HepG2 (cell line): ENCODE results near the gene NFE2L1. TPM values are rescaled to one million over a fixed set of nuclear protein-coding genes. Genes with fewer than 3 reads are reported as not detected.

ENCODE experiments used
- ASH2L ChIP-seq: fragments of 300-600, 200-600 bp; sonication (generic); IDR thresholded peaks from 2 replicates; pipeline ENCODE4 v1.7.0; 2017; ENCODE audit warnings: low read depth, mild to moderate bottlenecking, moderate library complexity, mixed read lengths, low read length; ENCODE audit not compliant: insufficient read length
- HNRNPL ChIP-seq: fragments of 200-400 bp; formaldehyde crosslinking; IDR thresholded peaks from 2 replicates; pipeline ENCODE4 v1.6.1; 2017; ENCODE audit warnings: mild to moderate bottlenecking, low read depth, low read length
- JARID2 ChIP-seq: sonication (generic); formaldehyde crosslinking; IDR thresholded peaks from 2 replicates; pipeline ENCODE4 v1.8.1; 2023; ENCODE audit warnings: missing genetic modification reagents, inconsistent platforms; ENCODE audit not compliant: insufficient replicate concordance
- KDM4B ChIP-seq: sonication (generic); formaldehyde crosslinking; IDR thresholded peaks from 2 replicates; pipeline ENCODE4 v1.4.0; 2020; ENCODE audit warnings: missing genetic modification reagents
- KLF16 ChIP-seq, 2 experiments: sonication (generic) in 1 of 2; formaldehyde crosslinking in 1 of 2; IDR thresholded peaks; 2 replicates each; pipeline versions ENCODE4 v1.6.1 to v1.8.0; 2016 to 2023; ENCODE audit warnings: missing genetic modification reagents in 2 of 2, missing compliant biosample characterization in 1 of 2
- MTF1 ChIP-seq: sonication (generic); formaldehyde crosslinking; IDR thresholded peaks from 2 replicates; pipeline ENCODE4 v1.5.0; 2020; ENCODE audit warnings: missing genetic modification reagents
- NPAS2 ChIP-seq: sonication (generic); formaldehyde crosslinking; IDR thresholded peaks from 2 replicates; pipeline ENCODE4 v1.8.0; 2022; ENCODE audit warnings: mild to moderate bottlenecking, missing genetic modification reagents, borderline replicate concordance
- PHB2 ChIP-seq: fragments of 450-650 bp; IDR thresholded peaks from 2 replicates; pipeline ENCODE4 v1.6.1; 2018; ENCODE audit not compliant: partially characterized antibody
- RFXANK ChIP-seq: IDR thresholded peaks from 2 replicates; pipeline ENCODE4 v1.6.1; 2016
- YEATS4 ChIP-seq: sonication (generic); formaldehyde crosslinking; IDR thresholded peaks from 2 replicates; pipeline ENCODE4 v1.4.0; 2020; ENCODE audit warnings: missing genetic modification reagents, borderline replicate concordance
- ZBTB20 ChIP-seq: sonication (generic); formaldehyde crosslinking; IDR thresholded peaks from 2 replicates; pipeline ENCODE4 v1.8.1; 2023; ENCODE audit warnings: missing genetic modification reagents, low read depth, mild to moderate bottlenecking, borderline replicate concordance
- ZBTB8A ChIP-seq: sonication (generic); formaldehyde crosslinking; IDR thresholded peaks from 2 replicates; pipeline ENCODE4 v1.4.0; 2020; ENCODE audit warnings: mild to moderate bottlenecking, low read depth, missing genetic modification reagents, borderline replicate concordance
- ZKSCAN5 ChIP-seq: sonication (generic); formaldehyde crosslinking; IDR thresholded peaks from 2 replicates; pipeline ENCODE4 v1.5.1; 2020; ENCODE audit warnings: mild to moderate bottlenecking, missing genetic modification reagents
- ZMYM2 ChIP-seq: sonication (generic); formaldehyde crosslinking; IDR thresholded peaks from 2 replicates; pipeline ENCODE4 v1.8.0; 2022; ENCODE audit warnings: mild to moderate bottlenecking, missing genetic modification reagents
- ZNF10 ChIP-seq: sonication (generic); formaldehyde crosslinking; IDR thresholded peaks from 2 replicates; pipeline ENCODE4 v1.4.0; 2020; ENCODE audit warnings: mild to moderate bottlenecking, low read depth, missing genetic modification reagents, borderline replicate concordance
- ZNF138 ChIP-seq: sonication (generic); formaldehyde crosslinking; IDR thresholded peaks from 2 replicates; pipeline ENCODE4 v1.5.0; 2020; ENCODE audit warnings: mild to moderate bottlenecking, low read depth, missing genetic modification reagents
- ZNF180 ChIP-seq: sonication (generic); formaldehyde crosslinking; IDR thresholded peaks from 2 replicates; pipeline ENCODE4 v1.4.0; 2020; ENCODE audit warnings: low read depth, missing genetic modification reagents, borderline replicate concordance
- ZNF441 ChIP-seq: sonication (generic); formaldehyde crosslinking; IDR thresholded peaks from 2 replicates; pipeline ENCODE4 v1.7.0; 2021; ENCODE audit warnings: missing genetic modification reagents, borderline replicate concordance
- ZNF484 ChIP-seq: sonication (generic); formaldehyde crosslinking; IDR thresholded peaks from 2 replicates; pipeline ENCODE4 v1.5.1; 2020; ENCODE audit warnings: mild to moderate bottlenecking, low read depth, missing genetic modification reagents, borderline replicate concordance
- ZNF564 ChIP-seq: sonication (generic); formaldehyde crosslinking; IDR thresholded peaks from 2 replicates; pipeline ENCODE4 v1.8.1; 2023; ENCODE audit warnings: mild to moderate bottlenecking, missing genetic modification reagents
- ZNF572 ChIP-seq: sonication (generic); formaldehyde crosslinking; IDR thresholded peaks from 2 replicates; pipeline ENCODE4 v1.5.1; 2020; ENCODE audit warnings: mild to moderate bottlenecking, missing genetic modification reagents
- ZNF614 ChIP-seq: IDR thresholded peaks from 2 replicates; pipeline ENCODE4 v1.6.1; 2018; ENCODE audit warnings: missing biosample characterization, missing genetic modification reagents, inconsistent platforms, borderline replicate concordance
- ZNF615 ChIP-seq: sonication (generic); formaldehyde crosslinking; IDR thresholded peaks from 2 replicates; pipeline ENCODE4 v1.5.0; 2020; ENCODE audit warnings: mild to moderate bottlenecking, missing genetic modification reagents, borderline replicate concordance
- polyA plus RNA-seq, 8 experiments: library from polyadenylated mRNA; depleted of rRNA in 3 of 8; stranded (reverse) in 7 of 8; unstranded in 1 of 8; fragments of >200 nt; fragmentation: Illumina TruSeq in 4 of 8; extraction: Trizol in 4 of 8; gene quantifications; 2 replicates each; pipeline versions ENCODE4 v1.2.1 to v1.2.3, GENCODE V29; 2011 to 2016; ENCODE audit warnings: low read depth in 4 of 8, missing spikeins in 1 of 8, mixed read lengths in 1 of 8; ENCODE audit not compliant: insufficient read depth in 1 of 8
- total RNA-seq, 5 experiments: library from RNA; depleted of rRNA; stranded (reverse); fragments of >200 nt; fragmentation: Illumina TruSeq; extraction: Trizol; gene quantifications; 2 replicates each; pipeline ENCODE4 v1.2.3, GENCODE V29; 2016; ENCODE audit warnings: low read depth in 1 of 5
- TF ChIP-seq, protein P1 (sequence below): sonication (generic); formaldehyde crosslinking; IDR thresholded peaks from 2 replicates; pipeline ENCODE4 v1.4.0; 2020; ENCODE audit warnings: missing genetic modification reagents
- TF ChIP-seq, protein P2 (sequence below): sonication (generic); formaldehyde crosslinking; IDR thresholded peaks from 2 replicates; pipeline ENCODE4 v1.4.0; 2020; ENCODE audit warnings: mild to moderate bottlenecking, missing genetic modification reagents
- TF ChIP-seq, protein P3 (sequence below): sonication (generic); formaldehyde crosslinking; IDR thresholded peaks from 2 replicates; pipeline ENCODE4 v1.4.0; 2020; ENCODE audit warnings: mild to moderate bottlenecking, low read depth, missing genetic modification reagents

The NFE2L1 gene
- total and polyA plus RNA-seq, 2 of the 13 experiments (the other 11 are each of a cell fraction or from before 2014, with no cell fraction given): 67.0 to 234 TPM

DNA sequence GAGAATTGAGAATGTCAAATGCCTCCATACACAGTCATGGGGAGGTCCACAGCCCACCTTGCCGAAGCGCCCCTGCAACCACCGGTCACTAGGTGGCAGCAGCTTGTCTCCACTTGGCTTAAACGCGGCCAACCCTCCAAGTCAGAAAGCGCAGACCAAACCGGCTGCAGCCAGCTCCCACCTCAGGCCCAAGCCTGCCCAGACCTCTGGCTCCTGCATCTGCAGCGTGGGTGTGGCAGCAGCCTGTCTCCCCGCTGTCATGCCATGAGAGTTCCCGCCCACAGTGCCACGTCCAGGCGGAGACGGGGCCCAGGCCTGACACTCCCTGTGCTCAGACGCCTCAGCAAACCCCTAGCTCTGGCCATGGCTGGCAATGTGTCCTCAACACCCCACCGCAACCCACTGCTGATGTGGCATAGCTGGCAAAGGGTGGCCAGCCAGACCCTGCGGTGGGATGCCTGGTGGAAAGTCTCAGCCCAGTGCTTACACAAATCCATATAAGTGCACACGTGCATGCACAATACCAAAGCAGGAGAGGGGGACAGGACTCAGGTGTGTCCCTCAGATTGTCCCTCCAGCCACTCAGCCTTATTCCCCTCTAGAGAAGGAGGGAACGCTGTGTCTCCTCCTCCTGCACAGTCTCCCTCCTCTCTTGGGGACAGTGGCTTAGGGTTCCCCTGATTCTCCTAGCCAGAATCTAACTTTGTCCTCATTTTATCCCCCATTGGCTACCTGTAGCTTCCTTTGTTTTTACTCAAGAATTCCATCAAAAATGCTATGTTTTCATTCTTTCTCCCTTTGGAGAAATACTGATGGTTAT lies 21.4 kb upstream of the NFE2L1 start (continued):
- no peak for TF ChIP-seq ZNF180
- TF ChIP-seq NPAS2 (CRISPR knock-in tag): no peak
- TF ChIP-seq ZMYM2: no peak
- TF ChIP-seq YEATS4 (CRISPR knock-in tag): no peak
- no peak for TF ChIP-seq ZNF564 (CRISPR knock-in tag)
- no peak for TF ChIP-seq ZNF441 (CRISPR knock-in tag)
- TF ChIP-seq ZNF615: no peak
- no peak for TF ChIP-seq ZBTB20
- peak; percentile 53; the same call in 1 of the 2 replicates for TF ChIP-seq ZNF614 (CRISPR knock-in tag)
- TF ChIP-seq MTF1 (CRISPR knock-in tag): no peak
- 0 out of 2 replicates have a peak, but pooled peaks have one; percentile 52 for TF ChIP-seq KDM4B (CRISPR knock-in tag)
- TF ChIP-seq, protein P1, sequence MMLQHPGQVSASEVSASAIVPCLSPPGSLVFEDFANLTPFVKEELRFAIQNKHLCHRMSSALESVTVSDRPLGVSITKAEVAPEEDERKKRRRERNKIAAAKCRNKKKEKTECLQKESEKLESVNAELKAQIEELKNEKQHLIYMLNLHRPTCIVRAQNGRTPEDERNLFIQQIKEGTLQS: 0 out of 2 replicates have a peak, but pooled peaks have one; percentile 27
- no peak for TF ChIP-seq HNRNPL
- no peak for TF ChIP-seq ZNF484 (CRISPR knock-in tag)
- TF ChIP-seq PHB2: no peak
- TF ChIP-seq ASH2L: no peak
- TF ChIP-seq, protein P2, sequence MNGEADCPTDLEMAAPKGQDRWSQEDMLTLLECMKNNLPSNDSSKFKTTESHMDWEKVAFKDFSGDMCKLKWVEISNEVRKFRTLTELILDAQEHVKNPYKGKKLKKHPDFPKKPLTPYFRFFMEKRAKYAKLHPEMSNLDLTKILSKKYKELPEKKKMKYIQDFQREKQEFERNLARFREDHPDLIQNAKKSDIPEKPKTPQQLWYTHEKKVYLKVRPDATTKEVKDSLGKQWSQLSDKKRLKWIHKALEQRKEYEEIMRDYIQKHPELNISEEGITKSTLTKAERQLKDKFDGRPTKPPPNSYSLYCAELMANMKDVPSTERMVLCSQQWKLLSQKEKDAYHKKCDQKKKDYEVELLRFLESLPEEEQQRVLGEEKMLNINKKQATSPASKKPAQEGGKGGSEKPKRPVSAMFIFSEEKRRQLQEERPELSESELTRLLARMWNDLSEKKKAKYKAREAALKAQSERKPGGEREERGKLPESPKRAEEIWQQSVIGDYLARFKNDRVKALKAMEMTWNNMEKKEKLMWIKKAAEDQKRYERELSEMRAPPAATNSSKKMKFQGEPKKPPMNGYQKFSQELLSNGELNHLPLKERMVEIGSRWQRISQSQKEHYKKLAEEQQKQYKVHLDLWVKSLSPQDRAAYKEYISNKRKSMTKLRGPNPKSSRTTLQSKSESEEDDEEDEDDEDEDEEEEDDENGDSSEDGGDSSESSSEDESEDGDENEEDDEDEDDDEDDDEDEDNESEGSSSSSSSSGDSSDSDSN (CRISPR knock-in tag): peak; percentile 13; the same call in 1 of the 2 replicates
- TF ChIP-seq, protein P3, sequence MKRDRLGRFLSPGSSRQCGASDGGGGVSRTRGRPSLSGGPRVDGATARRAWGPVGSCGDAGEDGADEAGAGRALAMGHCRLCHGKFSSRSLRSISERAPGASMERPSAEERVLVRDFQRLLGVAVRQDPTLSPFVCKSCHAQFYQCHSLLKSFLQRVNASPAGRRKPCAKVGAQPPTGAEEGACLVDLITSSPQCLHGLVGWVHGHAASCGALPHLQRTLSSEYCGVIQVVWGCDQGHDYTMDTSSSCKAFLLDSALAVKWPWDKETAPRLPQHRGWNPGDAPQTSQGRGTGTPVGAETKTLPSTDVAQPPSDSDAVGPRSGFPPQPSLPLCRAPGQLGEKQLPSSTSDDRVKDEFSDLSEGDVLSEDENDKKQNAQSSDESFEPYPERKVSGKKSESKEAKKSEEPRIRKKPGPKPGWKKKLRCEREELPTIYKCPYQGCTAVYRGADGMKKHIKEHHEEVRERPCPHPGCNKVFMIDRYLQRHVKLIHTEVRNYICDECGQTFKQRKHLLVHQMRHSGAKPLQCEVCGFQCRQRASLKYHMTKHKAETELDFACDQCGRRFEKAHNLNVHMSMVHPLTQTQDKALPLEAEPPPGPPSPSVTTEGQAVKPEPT (CRISPR knock-in tag): 0 out of 2 replicates have a peak, but pooled peaks have one; percentile 34
- no peak for TF ChIP-seq ZNF138
- TF ChIP-seq ZNF10: no peak
- TF ChIP-seq JARID2 (CRISPR knock-in tag): peak; percentile 91
- TF ChIP-seq ZKSCAN5: no peak
- TF ChIP-seq KLF16 (CRISPR knock-in tag; IDR thresholded peaks at IDR 0.05): peak in 1 of 2 experiments; percentile 63; a peak in 1 of 4 replicates
- TF ChIP-seq ZNF572 (CRISPR knock-in tag): peak; percentile 64; the same call in 1 of the 2 replicates
- no peak for TF ChIP-seq ZBTB8A
- TF ChIP-seq RFXANK (CRISPR knock-in tag): no peak
